Esophagus (tissue), 2 donors: Measurements from ENCODE around the gene SEC24D. TPM values are rescaled to one million over a fixed set of nuclear protein-coding genes. Genes with fewer than 3 reads are reported as not detected.
"Not testable (repeated sequence)": the region's sequence is repeated elsewhere in the genome, so short reads cannot be mapped to it uniquely, and the experiment has no call there.

Source experiments
- H3K27ac ChIP-seq, 2 donors: one replicate each; pipeline ENCODE4 v1.5.1; 2013; ENCODE audit warnings: low read depth in 2 of 2, mild to moderate bottlenecking in 2 of 2, inconsistent platforms in 1 of 2, low read length in 1 of 2, moderate library complexity in 1 of 2
- H3K27me3 ChIP-seq, 2 donors: one replicate each; pipeline ENCODE4 v1.6.1; 2013; ENCODE audit warnings: low read length in 2 of 2, control low read depth in 1 of 2, mild to moderate bottlenecking in 1 of 2; ENCODE audit not compliant: insufficient read depth in 2 of 2, control insufficient read depth in 1 of 2
- H3K36me3 ChIP-seq, 2 donors: one replicate each; pipeline ENCODE4 v1.6.1; 2013; ENCODE audit warnings: low read length in 1 of 2; ENCODE audit not compliant: control insufficient read depth in 2 of 2, insufficient read depth in 2 of 2
- H3K4me1 ChIP-seq, 2 donors: one replicate each; pipeline ENCODE4 v1.6.1; 2013; ENCODE audit warnings: low read length in 1 of 2; ENCODE audit not compliant: control insufficient read depth in 2 of 2, insufficient read depth in 2 of 2
- H3K4me3 ChIP-seq, 2 donors: one replicate each; pipeline ENCODE4 v1.5.1; 2013; ENCODE audit warnings: low read length in 2 of 2, mild to moderate bottlenecking in 2 of 2, low read depth in 1 of 2, moderate library complexity in 1 of 2
- H3K9me3 ChIP-seq, 2 donors: one replicate each; pipeline ENCODE4 v1.6.1; 2013; ENCODE audit warnings: mild to moderate bottlenecking in 2 of 2, low read depth in 1 of 2, low read length in 1 of 2, moderate library complexity in 1 of 2; ENCODE audit not compliant: control insufficient read depth in 2 of 2, insufficient read depth in 1 of 2
- WGBS, 2 donors: extraction: QIAGEN DNeasy Blood & Tissue Kit; methylation state at CpG; one replicate each; pipeline ENCODE4 v1.1.7; 2013; 5-methylcytosine and 5-hydroxymethylcytosine counted together
- polyA plus RNA-seq, 2 donors: library from polyadenylated mRNA; stranded (reverse); fragments of 200-250 nt; gene quantifications; one replicate each; pipeline ENCODE4 v1.2.3, GENCODE V29; 2013
- donor health status: healthy with polysubstance abuse.
- donor health status: Bipolar disorder and iron deficiency.

SEC24D gene
- polyA plus RNA-seq, 2 donors = 4.1 to 8.5 TPM

- Histone ChIP-seq H3K4me3 (no peak overlapping the region), H3K9me3 (peaks cover 0 to 2% of the 10 kb centered on the region in 2 donors), H3K36me3 (peaks cover 13 to 17% of the 10 kb centered on the region in 2 donors), H3K27me3 (no peaks in the 10 kb centered on the region), H3K27ac (no peak overlapping the region), H3K4me1 (no peaks in the 10 kb centered on the region)
- 95 to 96% methylated on average over 3 of the region's 3 CpGs for WGBS, 2 donors
These were observed 37.3 kb downstream of the SEC24D start for GRCh38 chr4:118798658-118799057.

- H3K27me3 ChIP-seq = no peaks in the 10 kb centered on the region
- no peak overlapping the region for H3K4me3 ChIP-seq
- WGBS, 2 donors = 85 to 86% methylated on average over 3 of the region's 3 CpGs
- peaks cover 0 to 2% of the 10 kb centered on the region in 2 donors for H3K9me3 ChIP-seq
- peaks cover 11 to 15% of the 10 kb centered on the region in 2 donors for H3K36me3 ChIP-seq
- H3K27ac ChIP-seq = no peak overlapping the region
- H3K4me1 ChIP-seq = no peaks in the 10 kb centered on the region
These were observed 38.3 kb downstream of the SEC24D start for GRCh38 chr4:118797558-118798142.

GRCh38 chr4:118791690-118792446 is 44.1 kb downstream of the SEC24D start:
- not testable (repeated sequence) for H3K4me3 ChIP-seq, H3K27me3 ChIP-seq, H3K36me3 ChIP-seq, H3K27ac ChIP-seq, H3K4me1 ChIP-seq, H3K9me3 ChIP-seq
- 89 to 96% methylated on average over 44 to 53 of the region's 58 CpGs for WGBS, 2 donors

GRCh38 chr4:118790544-118790943 is 45.4 kb downstream of the SEC24D start:
- Histone ChIP-seq H3K9me3 (no peaks in the 10 kb centered on the region), H3K27ac (no peak overlapping the region), H3K4me1 (no peaks in the 10 kb centered on the region), H3K36me3 (no peaks in the 10 kb centered on the region), H3K4me3 (no peak overlapping the region), H3K27me3 (no peaks in the 10 kb centered on the region)
- 30 to 46% methylated on average over 5 of the region's 5 CpGs for WGBS, 2 donors

- no peak overlapping the region for H3K4me3 ChIP-seq
- H3K4me1 ChIP-seq = no peaks in the 10 kb centered on the region
- H3K27me3 ChIP-seq = no peaks in the 10 kb centered on the region
- H3K27ac ChIP-seq = peak overlapping the region in 1 of 2 donors; percentile 53
- H3K9me3 ChIP-seq = no peaks in the 10 kb centered on the region
- no peaks in the 10 kb centered on the region for H3K36me3 ChIP-seq
These were observed 47.0 kb downstream of the SEC24D start for GRCh38 chr4:118788911-118789310.

- Histone ChIP-seq H3K27me3 (no peaks in the 10 kb centered on the region), H3K27ac (no peak overlapping the region), H3K36me3 (no peaks in the 10 kb centered on the region), H3K9me3 (no peaks in the 10 kb centered on the region), H3K4me1 (no peaks in the 10 kb centered on the region), H3K4me3 (no peak overlapping the region)
- WGBS, 2 donors = 97 to 100% methylated on average over 1 of the region's 1 CpG
These were observed 48.0 kb downstream of the SEC24D start for GRCh38 chr4:118787844-118788380.

GRCh38 chr4:118784776-118785175 is 51.1 kb downstream of the SEC24D start:
- WGBS, 2 donors = 86 to 89% methylated on average over 1 of the region's 1 CpG
- no peaks in the 10 kb centered on the region for H3K4me1 ChIP-seq
- H3K27ac ChIP-seq = no peak overlapping the region
- no peak overlapping the region for H3K4me3 ChIP-seq
- H3K27me3 ChIP-seq = no peaks in the 10 kb centered on the region
- no peaks in the 10 kb centered on the region for H3K9me3 ChIP-seq
- no peaks in the 10 kb centered on the region for H3K36me3 ChIP-seq

GRCh38 chr4:118783887-118784286 is 52.0 kb downstream of the SEC24D start:
- H3K36me3 ChIP-seq = no peaks in the 10 kb centered on the region
- 76 to 87% methylated on average over 5 of the region's 5 CpGs for WGBS, 2 donors
- no peaks in the 10 kb centered on the region for H3K4me1 ChIP-seq
- H3K27ac ChIP-seq = no peak overlapping the region
- H3K4me3 ChIP-seq = no peak overlapping the region
- no peaks in the 10 kb centered on the region for H3K27me3 ChIP-seq
- no peaks in the 10 kb centered on the region for H3K9me3 ChIP-seq

GRCh38 chr4:118782886-118783285 is 53.0 kb downstream of the SEC24D start:
- H3K27me3 ChIP-seq, H3K4me1 ChIP-seq, H3K36me3 ChIP-seq, H3K9me3 ChIP-seq, H3K4me3 ChIP-seq, H3K27ac ChIP-seq: not testable (repeated sequence)
- WGBS, 2 donors = 97 to 99% methylated on average over 13 of the region's 13 CpGs

GRCh38 chr4:118777649-118778048 is 58.3 kb downstream of the SEC24D start:
- H3K4me1 ChIP-seq, H3K27me3 ChIP-seq, H3K36me3 ChIP-seq, H3K4me3 ChIP-seq, H3K27ac ChIP-seq, H3K9me3 ChIP-seq: not testable (repeated sequence)
- 94 to 96% methylated on average over 2 of the region's 2 CpGs for WGBS, 2 donors
